Activated CD8-positive, alpha-beta memory T cell treated with anti-CD3 and anti-CD28 coated beads, Interleukin-2, amount 50 U/mL, for 1 hour (primary cell): Measurements from ENCODE around the gene PDAP1.
"Not testable (repeated sequence)": the region's sequence is repeated elsewhere in the genome, so short reads cannot be mapped to it uniquely, and the experiment has no call there.

Experiments used
- DNase-seq: peaks from one replicate; pipeline ENCODE4 v3.0.0-alpha.2; 2020; ENCODE audit errors: extremely low read depth

Gene PDAP1

GRCh38 chr7:99408379-99409191 is at the start of gene PDAP1, which contains the start of gene BUD31:
TSS of gene PDAP1 (minus strand) at chr7:99408597. CDS start at chr7:99408548, 49 bp downstream.
TSS of gene BUD31 (plus strand) at chr7:99408969. CDS start at chr7:99411093, 2,124 bp downstream.
- DNase-seq = peak; percentile 86

- no peak for DNase-seq
Measured at GRCh38 chr7:99457650-99458493, 49.5 kb upstream of the PDAP1 start.

GRCh38 chr7:99457050-99457649 is 48.8 kb upstream of the PDAP1 start:
- DNase-seq = no peak

GRCh38 chr7:99456288-99456687 is 47.9 kb upstream of the PDAP1 start:
- no peak for DNase-seq

GRCh38 chr7:99455874-99456273 is 47.5 kb upstream of the PDAP1 start:
- DNase-seq = no peak

GRCh38 chr7:99453105-99453504 is 44.7 kb upstream of the PDAP1 start:
- no peak for DNase-seq

- no peak for DNase-seq
Measured at GRCh38 chr7:99452541-99452940, 44.1 kb upstream of the PDAP1 start.

- no peak for DNase-seq
Measured at GRCh38 chr7:99451936-99452335, 43.5 kb upstream of the PDAP1 start.

GRCh38 chr7:99449326-99449725 is 40.9 kb upstream of the PDAP1 start:
- no peak for DNase-seq

- DNase-seq = no peak
Measured at GRCh38 chr7:99448855-99449254, 40.5 kb upstream of the PDAP1 start.

- no peak for DNase-seq
Measured at GRCh38 chr7:99447943-99448342, 39.5 kb upstream of the PDAP1 start.

- no peak for DNase-seq
Measured at GRCh38 chr7:99446096-99446495, 37.7 kb upstream of the PDAP1 start.

- DNase-seq = no peak
Measured at GRCh38 chr7:99440195-99440594, 31.8 kb upstream of the PDAP1 start.

- DNase-seq = peak; percentile 69
Measured at GRCh38 chr7:99438573-99439480, 30.4 kb upstream of the PDAP1 start, which contains the start of the genes CPSF4 and PTCD1. TSS of gene CPSF4 (plus strand) at chr7:99438943. CDS start at chr7:99439083, 140 bp downstream. TSS of gene PTCD1 (minus strand) at chr7:99438798. CDS start at chr7:99435242, 3,556 bp downstream.

- DNase-seq = no peak
Measured at GRCh38 chr7:99437946-99438572, 29.7 kb upstream of the PDAP1 start.

- DNase-seq = no peak
Measured at GRCh38 chr7:99433158-99433557, 24.8 kb upstream of the PDAP1 start.

- not testable (repeated sequence) for DNase-seq
Measured at GRCh38 chr7:99431756-99432540, 23.6 kb upstream of the PDAP1 start.

GRCh38 chr7:99429756-99430155 is 21.4 kb upstream of the PDAP1 start:
- DNase-seq = no peak

- no peak for DNase-seq
Measured at GRCh38 chr7:99428972-99429566, 20.7 kb upstream of the PDAP1 start.
